Parathyroid adenoma (tissue), 2 donors: ENCODE data around the gene IL4R.
A peak's percentile ranks its signal among the peaks of the same experiment; 100 is the strongest.
"Not testable (repeated sequence)": the region's sequence is repeated elsewhere in the genome, so short reads cannot be mapped to it uniquely, and the experiment has no call there.

Source experiments
- H2AFZ ChIP-seq: fragments of 300-600 bp; sonication (generic); one replicate; pipeline ENCODE4 v1.7.0; 2017; ENCODE audit warnings: antibody characterized with exemption, mild to moderate bottlenecking
- H3K27ac ChIP-seq: fragments of 300-600 bp; sonication (generic); one replicate; pipeline ENCODE4 v1.7.0; 2017
- H3K27me3 ChIP-seq: fragments of 300-600 bp; sonication (generic); one replicate; pipeline ENCODE4 v1.7.0; 2017; ENCODE audit warnings: low read length; ENCODE audit not compliant: control insufficient read depth, insufficient read depth
- H3K36me3 ChIP-seq: fragments of 300-600 bp; sonication (generic); one replicate; pipeline ENCODE4 v1.7.0; 2017; ENCODE audit warnings: low read length; ENCODE audit not compliant: control insufficient read depth, insufficient read depth
- H3K4me1 ChIP-seq: fragments of 300-600 bp; sonication (generic); one replicate; pipeline ENCODE4 v1.7.0; 2017; ENCODE audit warnings: control low read depth
- H3K4me2 ChIP-seq: fragments of 300-600 bp; sonication (generic); one replicate; pipeline ENCODE4 v1.7.0; 2017; ENCODE audit warnings: low read length
- H3K4me3 ChIP-seq: fragments of 300-600 bp; sonication (generic); one replicate; pipeline ENCODE4 v1.7.0; 2017; ENCODE audit warnings: low read depth, low read length
- H3K79me2 ChIP-seq: fragments of 300-600 bp; sonication (generic); one replicate; pipeline ENCODE4 v1.7.0; 2017; ENCODE audit warnings: control low read depth
- H3K9ac ChIP-seq: fragments of 300-600 bp; sonication (generic); one replicate; pipeline ENCODE4 v1.7.0; 2017; ENCODE audit warnings: mild to moderate bottlenecking
- H3K9me3 ChIP-seq: fragments of 300-600 bp; sonication (generic); one replicate; pipeline ENCODE4 v1.7.0; 2017; ENCODE audit warnings: low read length; ENCODE audit not compliant: control insufficient read depth
- TF ChIP-seq, protein P1 (sequence below): fragments of 300-600 bp; sonication (generic); IDR thresholded peaks from one replicate; pipeline ENCODE4 v1.7.0; 2017; ENCODE audit warnings: antibody characterized with exemption, mild to moderate bottlenecking
- donor health status: primary hyperparathyroidism.

Gene IL4R

DNA sequence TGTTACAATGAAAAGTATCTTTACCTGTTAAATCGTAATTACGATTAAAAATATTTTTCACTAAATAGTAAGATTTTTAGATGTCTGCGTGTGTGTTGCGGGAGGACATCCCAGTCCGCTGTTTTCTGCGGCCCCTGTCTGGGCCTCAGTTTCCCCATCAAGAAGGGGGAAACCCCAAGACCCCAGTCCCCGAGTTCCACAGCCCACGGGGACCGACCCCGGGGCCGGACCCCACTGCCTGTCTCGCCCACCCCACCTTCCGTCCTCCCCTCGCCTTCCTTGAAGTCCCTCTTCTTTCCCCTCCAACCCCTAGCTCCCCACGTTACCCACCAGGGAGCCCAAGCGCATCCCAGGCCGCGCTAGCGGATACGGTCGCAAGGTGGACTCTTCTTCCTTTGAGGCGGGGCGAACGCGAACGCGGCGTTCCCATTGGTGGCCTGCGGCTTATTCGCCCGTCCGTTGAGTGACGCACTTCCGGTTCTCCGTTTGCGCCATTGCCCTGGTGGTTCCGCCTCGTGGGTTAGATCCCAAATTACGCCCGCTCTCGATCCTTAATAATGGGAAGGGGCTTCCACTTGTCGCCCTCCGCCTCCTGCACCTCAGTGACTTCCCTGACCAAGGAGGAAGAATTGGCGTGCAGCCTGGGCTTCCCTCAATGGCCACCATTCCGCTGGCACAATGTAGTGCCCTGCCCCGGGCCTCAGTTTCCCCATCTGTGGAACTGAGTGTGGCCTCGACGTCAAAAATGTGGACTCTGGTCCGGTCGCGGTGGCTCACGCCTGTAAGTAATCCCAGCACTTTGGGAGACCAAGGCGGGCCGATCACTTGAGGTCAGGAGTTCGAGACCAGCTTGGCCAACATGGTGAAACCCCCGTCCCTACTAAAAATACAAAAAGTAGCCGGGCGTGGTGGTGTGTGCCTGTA lies 45.1 kb upstream of the IL4R start, which contains the start of gene NSMCE1:
Gene NSMCE1, minus strand, starts transcription at position 397 of the 924 bp plus-strand sequence. CDS start 11,202 bp downstream, outside the sequence.
- Histone ChIP-seq H3K27ac (peak within 1 kb of the TSS; percentile 67), H3K27me3 (no peaks in the 10 kb centered on the region), H3K4me3 (peak within 1 kb of the TSS; percentile 96), H3K79me2 (peaks cover 6% of the 10 kb centered on the region), H3K9ac (peak within 1 kb of the TSS; percentile 33), H3K4me2 (peak within 1 kb of the TSS; percentile 92), H3K9me3 (no peaks in the 10 kb centered on the region), H2AFZ (peak within 1 kb of the TSS; percentile 99), H3K36me3 (no peaks in the 10 kb centered on the region), H3K4me1 (peaks cover 5% of the 10 kb centered on the region)
- TF ChIP-seq, protein P1, sequence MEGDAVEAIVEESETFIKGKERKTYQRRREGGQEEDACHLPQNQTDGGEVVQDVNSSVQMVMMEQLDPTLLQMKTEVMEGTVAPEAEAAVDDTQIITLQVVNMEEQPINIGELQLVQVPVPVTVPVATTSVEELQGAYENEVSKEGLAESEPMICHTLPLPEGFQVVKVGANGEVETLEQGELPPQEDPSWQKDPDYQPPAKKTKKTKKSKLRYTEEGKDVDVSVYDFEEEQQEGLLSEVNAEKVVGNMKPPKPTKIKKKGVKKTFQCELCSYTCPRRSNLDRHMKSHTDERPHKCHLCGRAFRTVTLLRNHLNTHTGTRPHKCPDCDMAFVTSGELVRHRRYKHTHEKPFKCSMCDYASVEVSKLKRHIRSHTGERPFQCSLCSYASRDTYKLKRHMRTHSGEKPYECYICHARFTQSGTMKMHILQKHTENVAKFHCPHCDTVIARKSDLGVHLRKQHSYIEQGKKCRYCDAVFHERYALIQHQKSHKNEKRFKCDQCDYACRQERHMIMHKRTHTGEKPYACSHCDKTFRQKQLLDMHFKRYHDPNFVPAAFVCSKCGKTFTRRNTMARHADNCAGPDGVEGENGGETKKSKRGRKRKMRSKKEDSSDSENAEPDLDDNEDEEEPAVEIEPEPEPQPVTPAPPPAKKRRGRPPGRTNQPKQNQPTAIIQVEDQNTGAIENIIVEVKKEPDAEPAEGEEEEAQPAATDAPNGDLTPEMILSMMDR: peak; percentile 34

DNA sequence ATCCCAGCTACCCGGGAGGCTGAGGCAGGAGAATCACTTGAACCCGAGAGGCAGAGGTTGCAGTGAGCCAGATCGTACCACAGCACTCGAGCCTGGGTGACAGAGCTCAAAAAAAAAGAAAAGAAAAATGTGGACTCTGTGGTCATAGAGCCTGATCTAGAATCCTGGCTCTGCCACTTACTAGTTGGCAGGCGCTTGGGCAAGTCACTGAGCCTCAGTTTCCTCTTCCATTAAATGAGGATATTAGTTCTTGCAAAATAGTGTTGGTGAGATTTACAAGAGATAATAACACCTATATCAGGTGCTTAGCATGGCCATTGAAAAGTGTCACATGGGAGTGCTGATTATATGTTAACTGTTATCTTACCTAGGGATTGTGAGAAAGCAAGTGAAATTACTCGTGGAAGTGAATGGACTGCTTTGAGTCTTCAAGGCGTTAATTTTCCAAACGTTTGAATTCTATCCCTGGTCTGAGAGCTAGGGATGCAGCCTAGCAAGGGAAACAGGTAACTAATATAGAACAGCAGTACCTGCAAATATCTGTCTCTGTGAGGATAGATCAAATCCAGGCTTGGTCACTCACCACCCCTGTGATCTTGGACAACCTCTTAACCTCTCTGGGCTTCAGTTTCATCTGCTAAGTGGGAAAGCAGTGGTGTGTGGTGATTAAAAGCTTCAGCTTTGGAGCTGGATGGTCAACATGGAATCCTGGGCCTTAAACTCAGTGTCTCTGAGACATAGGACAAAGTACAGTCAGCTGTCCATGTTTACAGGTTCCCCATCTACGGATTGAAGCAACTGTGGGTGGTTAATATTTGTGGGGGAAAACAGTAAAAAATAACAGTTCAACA lies 44.2 kb upstream of the IL4R start:
- H3K4me1 ChIP-seq: peaks cover 5% of the 10 kb centered on the region
- no peaks in the 10 kb centered on the region for H3K9me3 ChIP-seq
- peak overlapping the region; percentile 96 for H3K4me3 ChIP-seq
- peak overlapping the region; percentile 99 for H2AFZ ChIP-seq
- no peak overlapping the region for H3K27ac ChIP-seq
- H3K4me2 ChIP-seq: peak overlapping the region; percentile 92
- H3K79me2 ChIP-seq: peaks cover 6% of the 10 kb centered on the region
- TF ChIP-seq, protein P1: no peak
- H3K9ac ChIP-seq: peak overlapping the region; percentile 33
- no peaks in the 10 kb centered on the region for H3K36me3 ChIP-seq
- H3K27me3 ChIP-seq: no peaks in the 10 kb centered on the region

DNA sequence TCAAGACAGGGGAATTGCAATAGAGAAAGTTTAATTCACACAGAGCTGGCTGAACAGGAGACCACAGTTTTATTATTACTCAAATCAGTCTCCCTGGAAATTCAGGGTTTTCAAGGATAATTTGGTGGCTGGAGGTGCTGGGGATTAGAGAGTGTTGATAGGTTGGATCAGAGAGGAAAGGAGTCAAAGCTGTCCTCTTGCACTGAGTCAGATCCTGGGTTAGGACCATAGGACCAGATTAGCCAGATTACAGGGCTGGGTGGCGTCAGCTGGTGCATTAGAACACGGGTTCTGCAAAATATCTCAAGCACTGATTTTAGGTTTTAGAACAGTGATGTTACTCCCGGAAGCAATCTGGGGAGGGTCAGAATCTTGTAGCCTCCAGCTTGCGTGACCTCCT lies 43.4 kb upstream of the IL4R start:
- H3K9me3 ChIP-seq: no peaks in the 10 kb centered on the region
- TF ChIP-seq, protein P1: no peak
- H2AFZ ChIP-seq: no peak overlapping the region
- no peak overlapping the region for H3K4me3 ChIP-seq
- H3K27me3 ChIP-seq: no peaks in the 10 kb centered on the region
- no peak overlapping the region for H3K9ac ChIP-seq
- H3K27ac ChIP-seq: no peak overlapping the region
- no peaks in the 10 kb centered on the region for H3K36me3 ChIP-seq
- H3K4me1 ChIP-seq: peaks cover 5% of the 10 kb centered on the region
- H3K79me2 ChIP-seq: peaks cover 6% of the 10 kb centered on the region
- no peak overlapping the region for H3K4me2 ChIP-seq

DNA sequence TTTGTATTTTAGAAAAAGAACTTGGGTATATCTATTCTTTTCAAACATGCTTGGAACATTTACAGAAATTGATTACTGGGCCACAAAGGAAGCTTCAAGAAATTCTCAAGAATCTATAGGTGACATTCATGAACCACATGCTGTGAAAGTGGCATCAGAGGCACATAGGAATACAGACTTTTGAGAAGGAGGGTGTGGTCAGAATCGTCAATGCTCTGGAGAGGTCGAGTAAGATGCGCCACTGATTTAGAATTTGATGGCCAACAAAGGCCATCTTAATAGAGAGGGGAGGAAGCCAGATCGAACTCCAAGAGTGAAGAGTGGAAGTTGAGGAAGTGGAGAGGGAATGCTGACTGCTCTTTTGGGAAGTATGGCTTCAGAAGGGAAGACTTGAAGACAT lies 41.7 kb upstream of the IL4R start:
- no peaks in the 10 kb centered on the region for H3K9me3 ChIP-seq
- H2AFZ ChIP-seq: no peak overlapping the region
- peaks cover 5% of the 10 kb centered on the region for H3K4me1 ChIP-seq
- H3K9ac ChIP-seq: no peak overlapping the region
- H3K4me3 ChIP-seq: no peak overlapping the region
- TF ChIP-seq, protein P1: no peak
- H3K27ac ChIP-seq: no peak overlapping the region
- H3K4me2 ChIP-seq: no peak overlapping the region
- peaks cover 6% of the 10 kb centered on the region for H3K79me2 ChIP-seq
- H3K27me3 ChIP-seq: no peaks in the 10 kb centered on the region
- no peaks in the 10 kb centered on the region for H3K36me3 ChIP-seq

DNA sequence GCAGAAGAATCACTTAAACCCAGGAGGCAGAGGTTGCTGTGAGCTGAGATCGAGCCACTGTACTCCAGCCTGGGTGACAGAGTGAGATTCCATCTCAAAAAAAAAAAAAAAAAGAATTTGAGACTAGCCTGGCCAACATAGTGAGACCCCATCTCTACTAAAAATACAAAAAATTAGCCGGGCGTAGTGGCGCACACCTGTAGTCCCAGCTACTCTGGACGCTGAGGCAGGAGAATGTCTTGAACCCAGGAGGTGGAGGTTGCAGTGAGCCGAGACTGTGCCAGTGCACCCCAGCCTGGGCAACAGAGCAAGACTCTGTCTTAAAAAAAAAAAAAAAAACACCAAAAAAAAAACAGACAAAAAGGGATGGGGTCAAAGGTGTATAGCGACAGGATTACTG lies 41.1 kb upstream of the IL4R start:
- H3K27me3 ChIP-seq, H3K9me3 ChIP-seq, H2AFZ ChIP-seq, H3K36me3 ChIP-seq, H3K79me2 ChIP-seq, H3K4me2 ChIP-seq, H3K4me1 ChIP-seq, H3K4me3 ChIP-seq, H3K27ac ChIP-seq, H3K9ac ChIP-seq: not testable (repeated sequence)
